ENCODE measurements around the gene TMEM72. TPM values are rescaled to one million over a fixed set of nuclear protein-coding genes. Genes with fewer than 3 reads are reported as not detected.

The TMEM72 gene
- total RNA-seq, 3 donors from 2014 or later, result not detected

DNA sequence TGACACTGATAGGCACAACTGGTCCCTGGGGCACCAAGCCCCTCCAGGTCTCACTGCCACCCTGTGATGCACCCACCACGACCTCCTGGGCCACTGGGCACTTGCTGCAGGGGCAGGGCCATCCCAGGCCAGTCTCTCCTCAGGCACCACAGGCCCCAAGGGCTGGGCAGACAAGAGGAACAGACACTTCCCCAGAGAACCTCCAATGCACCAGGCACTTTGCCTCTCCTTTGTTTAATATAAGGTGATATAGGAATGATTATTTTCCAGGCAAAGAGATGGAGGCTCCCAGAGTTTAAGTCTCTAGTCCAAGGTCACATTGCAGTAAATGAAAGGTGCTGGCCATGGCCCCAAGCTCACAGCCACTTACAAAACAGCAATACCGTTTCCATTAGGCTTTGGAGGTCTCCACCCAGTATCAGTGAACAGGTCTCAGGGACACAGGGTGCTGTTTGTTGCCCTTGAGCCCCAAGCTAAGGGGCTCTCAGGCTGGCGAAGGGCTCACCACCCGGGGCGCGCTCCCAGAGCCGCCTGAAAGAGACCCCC, 63.0 kb downstream of the TMEM72 start:
- peaks cover 6 to 19% of the 10 kb centered on the region in 2 donors for H3K4me1 ChIP-seq
- no peaks in the 10 kb centered on the region for H3K27me3 ChIP-seq
- H3K4me3 ChIP-seq, result peak overlapping the region; percentile 69 to 82 (median 74)
- no peak for DNase-seq (ENCODE audit: low spot score in 2 of 2)
- intact Hi-C loops (cut with DNase I; ENCODE audit: low total_unique reads), result no loop called here
- peak overlapping the region; percentile 92 to 95 for H3K27ac ChIP-seq
- no peaks in the 10 kb centered on the region for H3K9me3 ChIP-seq
- H3K36me3 ChIP-seq, result no peaks in the 10 kb centered on the region
- TF ChIP-seq POLR2AphosphoS5 (IDR thresholded peaks at IDR 0.05) (peak in 1 of 3 donors; percentile 58), POLR2A (IDR thresholded peaks at IDR 0.05) (no peak)

DNA sequence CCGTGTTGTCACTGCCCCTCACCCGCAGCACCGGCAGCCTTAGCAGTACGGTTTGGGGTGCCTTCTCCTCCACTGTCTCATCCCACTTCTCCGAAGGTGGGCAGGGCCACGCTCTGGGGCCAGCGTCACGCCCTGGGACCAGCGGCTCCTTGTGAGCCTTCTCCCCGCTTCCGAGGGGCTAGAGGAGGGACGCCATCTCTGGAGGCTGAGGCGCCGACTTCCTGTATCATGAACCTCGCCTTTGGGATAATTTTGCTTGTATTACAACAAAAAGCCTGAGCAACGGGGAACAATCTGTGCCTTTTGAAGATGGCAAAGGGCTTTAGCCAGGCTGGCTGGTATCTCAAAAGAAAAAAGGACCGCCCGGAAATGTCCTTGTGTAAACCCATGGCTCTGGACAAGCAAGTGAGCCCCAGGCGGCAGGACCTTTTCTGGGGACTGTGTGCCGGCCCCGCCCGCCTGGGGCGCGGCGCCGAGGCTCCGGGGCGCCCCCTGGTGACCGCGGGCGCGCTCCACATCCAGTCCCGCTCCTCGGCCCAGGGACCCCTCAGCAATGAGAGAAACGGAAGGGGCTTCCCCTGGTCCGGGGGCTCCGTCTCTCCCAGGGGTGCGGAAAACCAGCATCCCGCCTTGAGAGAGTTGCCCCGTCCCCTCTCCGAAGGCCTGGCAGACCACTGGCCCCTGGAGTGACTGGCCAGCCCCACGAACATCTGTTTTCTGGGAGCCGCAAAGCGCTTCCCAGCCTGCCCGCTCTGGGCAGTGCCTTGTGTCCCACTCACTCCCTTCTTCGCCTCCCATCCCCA, 63.7 kb downstream of the TMEM72 start:
- Histone ChIP-seq H3K4me1 (peaks cover 8 to 17% of the 10 kb centered on the region in 2 donors), H3K9me3 (no peaks in the 10 kb centered on the region), H3K27me3 (no peaks in the 10 kb centered on the region), H3K36me3 (no peaks in the 10 kb centered on the region), H3K27ac (peak overlapping the region; percentile 92 to 95), H3K4me3 (peak overlapping the region; percentile 69 to 82 (median 74))
- intact Hi-C loops (cut with DNase I; ENCODE audit: low total_unique reads), result no loop called here
- DNase-seq (ENCODE audit: low spot score in 2 of 2), result peak in 1 of 2 donors; percentile 64
- TF ChIP-seq, protein P1, sequence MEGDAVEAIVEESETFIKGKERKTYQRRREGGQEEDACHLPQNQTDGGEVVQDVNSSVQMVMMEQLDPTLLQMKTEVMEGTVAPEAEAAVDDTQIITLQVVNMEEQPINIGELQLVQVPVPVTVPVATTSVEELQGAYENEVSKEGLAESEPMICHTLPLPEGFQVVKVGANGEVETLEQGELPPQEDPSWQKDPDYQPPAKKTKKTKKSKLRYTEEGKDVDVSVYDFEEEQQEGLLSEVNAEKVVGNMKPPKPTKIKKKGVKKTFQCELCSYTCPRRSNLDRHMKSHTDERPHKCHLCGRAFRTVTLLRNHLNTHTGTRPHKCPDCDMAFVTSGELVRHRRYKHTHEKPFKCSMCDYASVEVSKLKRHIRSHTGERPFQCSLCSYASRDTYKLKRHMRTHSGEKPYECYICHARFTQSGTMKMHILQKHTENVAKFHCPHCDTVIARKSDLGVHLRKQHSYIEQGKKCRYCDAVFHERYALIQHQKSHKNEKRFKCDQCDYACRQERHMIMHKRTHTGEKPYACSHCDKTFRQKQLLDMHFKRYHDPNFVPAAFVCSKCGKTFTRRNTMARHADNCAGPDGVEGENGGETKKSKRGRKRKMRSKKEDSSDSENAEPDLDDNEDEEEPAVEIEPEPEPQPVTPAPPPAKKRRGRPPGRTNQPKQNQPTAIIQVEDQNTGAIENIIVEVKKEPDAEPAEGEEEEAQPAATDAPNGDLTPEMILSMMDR (IDR thresholded peaks at IDR 0.05), result peak; percentile 60 to 97 (median 93)
- TF ChIP-seq POLR2A (IDR thresholded peaks at IDR 0.05) (peak; percentile 76), POLR2AphosphoS5 (IDR thresholded peaks at IDR 0.05) (peak; percentile 51 to 87 (median 63))

DNA sequence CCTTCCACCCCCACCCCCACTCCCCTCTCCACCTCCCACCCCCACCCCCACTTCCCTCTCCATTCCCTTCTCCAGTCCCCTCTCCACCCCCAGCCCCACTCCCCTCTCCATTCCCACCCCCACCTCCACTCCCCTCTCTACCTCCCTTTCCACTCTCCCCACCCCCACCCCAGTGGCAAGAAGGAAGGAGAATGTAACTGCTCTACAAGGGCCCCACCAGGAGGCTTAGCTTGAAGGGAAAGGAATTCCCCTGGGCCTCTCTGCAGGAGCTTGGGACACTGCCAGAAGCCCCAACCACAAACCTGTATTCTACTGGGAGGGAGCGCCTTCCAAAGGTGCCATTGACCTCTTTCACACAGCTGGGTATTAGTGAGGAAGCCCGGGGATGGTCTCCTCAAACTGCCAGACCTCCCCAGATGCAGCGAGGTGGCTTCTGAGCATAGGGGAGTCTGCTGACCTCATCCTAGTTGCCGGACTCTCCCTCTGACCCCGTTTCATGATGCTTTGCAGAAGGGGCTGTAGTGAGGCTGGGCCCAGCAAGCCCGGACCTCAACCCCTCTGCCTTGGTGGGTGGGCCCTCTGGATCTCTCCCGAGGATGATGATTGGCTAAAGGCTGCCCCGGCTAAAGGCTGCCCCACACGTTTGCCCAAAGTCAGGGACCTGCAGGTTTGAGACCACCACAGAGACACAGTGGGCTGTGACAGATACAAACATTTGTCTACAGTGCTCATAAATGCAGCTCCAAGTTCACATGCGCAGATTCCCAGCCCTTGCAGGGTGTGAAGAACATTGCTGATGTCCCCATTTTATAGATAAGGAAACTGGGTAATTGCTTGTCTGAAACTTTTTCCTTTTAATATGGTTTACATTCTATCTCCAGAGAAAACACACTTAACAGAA, 64.5 kb downstream of the TMEM72 start:
- Histone ChIP-seq H3K36me3 (no peaks in the 10 kb centered on the region), H3K27ac (peak overlapping the region; percentile 95), H3K9me3 (no peaks in the 10 kb centered on the region), H3K27me3 (no peaks in the 10 kb centered on the region), H3K4me1 (peaks cover 11 to 25% of the 10 kb centered on the region in 2 donors), H3K4me3 (peak overlapping the region; percentile 69 to 82 (median 74))
- peak in 1 of 2 donors; percentile 76 for DNase-seq (ENCODE audit: low spot score in 2 of 2)
- TF ChIP-seq, protein P1 (IDR thresholded peaks at IDR 0.05), result peak in 1 of 3 donors; percentile 34
- TF ChIP-seq POLR2AphosphoS5 (IDR thresholded peaks at IDR 0.05) (peak; percentile 67 to 99 (median 85)), POLR2A (IDR thresholded peaks at IDR 0.05) (peak; percentile 82)
- intact Hi-C loops (cut with DNase I; ENCODE audit: low total_unique reads), result no loop called here

DNA sequence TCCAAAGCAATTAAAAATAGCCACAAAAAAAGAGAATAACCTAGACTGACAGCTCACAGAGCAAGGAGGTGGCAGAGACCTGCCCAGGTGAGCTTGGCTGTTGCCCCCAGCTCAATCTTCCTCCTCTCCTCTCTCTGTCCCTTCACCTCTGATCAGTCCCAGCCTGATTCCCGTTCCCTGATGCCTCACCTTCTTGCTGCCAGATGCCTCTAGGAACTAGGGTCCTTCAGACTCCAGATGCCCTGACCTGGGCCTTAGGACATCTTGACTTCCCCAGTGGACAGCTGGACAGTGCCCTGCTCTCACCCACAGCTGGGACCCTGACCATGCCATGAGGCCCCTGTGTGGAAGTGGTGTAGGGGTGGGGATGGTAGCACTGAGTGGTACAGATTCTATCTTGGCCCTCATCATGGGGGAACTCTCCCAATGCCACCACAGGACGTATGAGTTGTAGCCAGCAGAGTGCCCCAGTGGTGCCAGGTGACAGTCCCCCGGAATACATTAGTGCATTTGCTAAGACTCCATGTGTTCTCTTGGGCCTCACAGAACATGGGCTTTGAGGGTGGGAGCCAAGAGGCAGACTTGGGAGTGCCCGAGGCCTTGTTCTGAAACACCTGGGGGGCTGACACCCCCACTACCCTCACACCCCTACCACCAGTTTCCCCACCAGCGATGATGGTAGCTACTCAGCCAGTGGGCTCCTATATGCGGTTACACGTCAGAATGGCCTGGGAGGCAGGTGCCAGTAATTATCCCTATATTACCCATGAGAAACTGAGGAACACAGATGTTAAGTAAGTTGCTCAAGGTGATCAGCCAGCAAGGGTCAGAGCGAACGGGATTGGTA, 65.4 kb downstream of the TMEM72 start:
- Histone ChIP-seq H3K27me3 (no peaks in the 10 kb centered on the region), H3K4me1 (peaks cover 14 to 30% of the 10 kb centered on the region in 2 donors), H3K9me3 (no peaks in the 10 kb centered on the region), H3K4me3 (peak overlapping the region; percentile 69 to 82 (median 74)), H3K36me3 (no peaks in the 10 kb centered on the region), H3K27ac (peak overlapping the region; percentile 95)
- no peak for DNase-seq (ENCODE audit: low spot score in 2 of 2)
- intact Hi-C loops (cut with DNase I; ENCODE audit: low total_unique reads), result no loop called here
- TF ChIP-seq POLR2A (IDR thresholded peaks at IDR 0.05), result peak; percentile 72
- peak in 1 of 3 donors; percentile 91 for TF ChIP-seq POLR2AphosphoS5 (IDR thresholded peaks at IDR 0.05)
- TF ChIP-seq, protein P1 (IDR thresholded peaks at IDR 0.05), result no peak

Data from breast epithelium (tissue), 4 donors.